ENCODE measurements around the gene FAM3B.

- TF ChIP-seq POLR2A (IDR thresholded peaks at IDR 0.05; ENCODE audit: low read depth, low read length) (no peak), TAF1 (IDR thresholded peaks at IDR 0.05; ENCODE audit: borderline replicate concordance, low read depth, low read length) (no peak), POLR2AphosphoS5 (IDR thresholded peaks at IDR 0.05; ENCODE audit: low read depth, low read length) (no peak)
Observed at GRCh38 chr21:41349126-41349525, 32.5 kb downstream of the FAM3B start.

Measured in GM12892 (cell line).